Neuron (in vitro differentiated cells): ENCODE data around the gene AHSP.
"Not testable (repeated sequence)": the region's sequence is repeated elsewhere in the genome, so short reads cannot be mapped to it uniquely, and the experiment has no call there.

Source experiments
- H2AFZ ChIP-seq: one replicate; pipeline ENCODE4 v1.6.1; 2013; ENCODE audit warnings: low read depth, mild to moderate bottlenecking, inconsistent platforms, low read length, moderate library complexity
- H3K27me3 ChIP-seq: one replicate; pipeline ENCODE4 v1.6.1; 2013; ENCODE audit warnings: low read length; ENCODE audit not compliant: insufficient read depth
- H3K36me3 ChIP-seq: one replicate; pipeline ENCODE4 v1.6.1; 2013; ENCODE audit warnings: low read length; ENCODE audit not compliant: insufficient read depth
- H3K4me1 ChIP-seq: one replicate; pipeline ENCODE4 v1.6.1; 2013; ENCODE audit warnings: low read length; ENCODE audit not compliant: insufficient read depth
- H3K4me3 ChIP-seq: 2 replicates; pipeline ENCODE4 v1.5.1; 2013; ENCODE audit warnings: mild to moderate bottlenecking, low read length, moderate library complexity
- H3K9me3 ChIP-seq: one replicate; pipeline ENCODE4 v1.6.1; 2013; ENCODE audit warnings: low read length

AHSP gene

GRCh38 chr16:31529108-31529936 is 1.6 kb downstream of the AHSP start:
- Histone ChIP-seq H3K36me3 (no peaks in the 10 kb centered on the region), H2AFZ (no peak overlapping the region), H3K9me3 (peaks cover 3% of the 10 kb centered on the region), H3K27me3 (peaks cover 41% of the 10 kb centered on the region), H3K4me1 (peaks cover 3% of the 10 kb centered on the region), H3K4me3 (peak overlapping the region; percentile 22)

GRCh38 chr16:31529937-31530312 is 2.2 kb downstream of the AHSP start:
- Histone ChIP-seq H2AFZ (no peak overlapping the region), H3K4me3 (peak overlapping the region; percentile 22), H3K36me3 (no peaks in the 10 kb centered on the region), H3K4me1 (peaks cover 3% of the 10 kb centered on the region), H3K9me3 (peaks cover 3% of the 10 kb centered on the region), H3K27me3 (peaks cover 41% of the 10 kb centered on the region)

GRCh38 chr16:31530405-31530804 is 2.7 kb downstream of the AHSP start:
- H3K36me3 ChIP-seq, result no peaks in the 10 kb centered on the region
- H3K4me1 ChIP-seq, result peaks cover 3% of the 10 kb centered on the region
- H3K9me3 ChIP-seq, result peaks cover 3% of the 10 kb centered on the region
- H3K27me3 ChIP-seq, result peaks cover 41% of the 10 kb centered on the region
- H3K4me3 ChIP-seq, result no peak overlapping the region
- no peak overlapping the region for H2AFZ ChIP-seq

GRCh38 chr16:31531096-31531495 is 3.4 kb downstream of the AHSP start:
- Histone ChIP-seq H3K27me3 (peaks cover 41% of the 10 kb centered on the region), H2AFZ (no peak overlapping the region), H3K4me1 (peaks cover 3% of the 10 kb centered on the region), H3K9me3 (peaks cover 3% of the 10 kb centered on the region), H3K4me3 (no peak overlapping the region), H3K36me3 (no peaks in the 10 kb centered on the region)

- Histone ChIP-seq H3K27me3 (peaks cover 48% of the 10 kb centered on the region), H3K36me3 (no peaks in the 10 kb centered on the region), H3K4me3 (no peak overlapping the region), H3K9me3 (peaks cover 3% of the 10 kb centered on the region), H3K4me1 (peaks cover 3% of the 10 kb centered on the region), H2AFZ (no peak overlapping the region)
Observed at GRCh38 chr16:31532120-31532519, 4.4 kb downstream of the AHSP start.

GRCh38 chr16:31532896-31533295 is 5.2 kb downstream of the AHSP start:
- Histone ChIP-seq H3K9me3 (peaks cover under 1% of the 10 kb centered on the region), H3K4me3 (no peak overlapping the region), H3K27me3 (peaks cover 42% of the 10 kb centered on the region), H3K36me3 (no peaks in the 10 kb centered on the region), H3K4me1 (peaks cover 3% of the 10 kb centered on the region), H2AFZ (no peak overlapping the region)

GRCh38 chr16:31535737-31536136 is 8.0 kb downstream of the AHSP start:
- peaks cover 7% of the 10 kb centered on the region for H3K9me3 ChIP-seq
- H3K27me3 ChIP-seq, result peaks cover 28% of the 10 kb centered on the region
- H3K4me1 ChIP-seq, result no peaks in the 10 kb centered on the region
- H3K36me3 ChIP-seq, result no peaks in the 10 kb centered on the region
- H2AFZ ChIP-seq, result no peak overlapping the region
- no peak overlapping the region for H3K4me3 ChIP-seq

GRCh38 chr16:31536804-31537361 is 9.2 kb downstream of the AHSP start:
- peaks cover 7% of the 10 kb centered on the region for H3K9me3 ChIP-seq
- H3K4me1 ChIP-seq, result no peaks in the 10 kb centered on the region
- H3K4me3 ChIP-seq, result no peak overlapping the region
- H2AFZ ChIP-seq, result no peak overlapping the region
- H3K27me3 ChIP-seq, result peaks cover 19% of the 10 kb centered on the region
- no peaks in the 10 kb centered on the region for H3K36me3 ChIP-seq

- no peaks in the 10 kb centered on the region for H3K36me3 ChIP-seq
- H2AFZ ChIP-seq, result no peak overlapping the region
- no peaks in the 10 kb centered on the region for H3K4me1 ChIP-seq
- peak overlapping the region; percentile 27 for H3K4me3 ChIP-seq
- peaks cover 19% of the 10 kb centered on the region for H3K27me3 ChIP-seq
- peaks cover 7% of the 10 kb centered on the region for H3K9me3 ChIP-seq
Observed at GRCh38 chr16:31537362-31538242, 9.9 kb downstream of the AHSP start.

GRCh38 chr16:31538243-31538598 is 10.5 kb downstream of the AHSP start:
- H2AFZ ChIP-seq, H3K4me3 ChIP-seq, H3K9me3 ChIP-seq, H3K4me1 ChIP-seq, H3K36me3 ChIP-seq: not testable (repeated sequence)
- peaks cover 19% of the 10 kb centered on the region for H3K27me3 ChIP-seq

- H3K4me1 ChIP-seq, H3K4me3 ChIP-seq, H2AFZ ChIP-seq, H3K36me3 ChIP-seq: not testable (repeated sequence)
- H3K9me3 ChIP-seq, result peaks cover 10% of the 10 kb centered on the region
- peaks cover 19% of the 10 kb centered on the region for H3K27me3 ChIP-seq
Observed at GRCh38 chr16:31539762-31540161, 12.1 kb downstream of the AHSP start.

GRCh38 chr16:31542763-31543162 is 15.1 kb downstream of the AHSP start:
- H3K36me3 ChIP-seq, result no peaks in the 10 kb centered on the region
- H3K27me3 ChIP-seq, result peaks cover 14% of the 10 kb centered on the region

More at GRCh38 chr16:31542763-31543162, 15.1 kb downstream of the AHSP start:
- peaks cover 10% of the 10 kb centered on the region for H3K9me3 ChIP-seq
- no peak overlapping the region for H2AFZ ChIP-seq
- H3K4me1 ChIP-seq, result no peaks in the 10 kb centered on the region
- H3K4me3 ChIP-seq, result no peak overlapping the region
